ENCODE measurements around the gene KIAA1755.
"Not testable (repeated sequence)": the region's sequence is repeated elsewhere in the genome, so short reads cannot be mapped to it uniquely, and the experiment has no call there.

KIAA1755 gene

GRCh38 chr20:38262931-38263330 is 2.4 kb upstream of the KIAA1755 start:
- no peak for TF ChIP-seq MYC (IDR thresholded peaks at IDR 0.05; ENCODE audit: low read depth, low read length)
- DNase-seq (ENCODE audit: low read depth) = no peak
- H3K4me3 ChIP-seq (ENCODE audit: low read depth, low read length) = no peak overlapping the region

DNA sequence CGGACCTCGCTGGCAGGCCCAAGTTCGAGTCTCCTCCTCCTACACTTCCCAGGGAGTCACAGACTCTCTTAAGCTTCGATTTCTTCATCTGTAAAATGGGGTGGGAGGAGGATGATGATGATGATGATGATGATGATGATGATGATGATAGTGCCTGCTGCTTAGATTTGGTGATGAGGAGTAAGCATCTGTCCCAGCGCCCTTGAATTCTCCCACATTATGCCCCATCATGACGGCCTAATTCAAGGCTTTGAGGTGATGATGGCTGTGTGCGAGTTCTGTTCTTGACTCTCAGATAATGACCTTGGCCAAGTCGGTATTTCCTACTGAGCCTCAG is 487 bp upstream of the KIAA1755 start:
- DNase-seq (ENCODE audit: low read depth) = no peak
- H3K4me3 ChIP-seq (ENCODE audit: low read depth, low read length) = no peak overlapping the region
- TF ChIP-seq MYC (IDR thresholded peaks at IDR 0.05; ENCODE audit: low read depth, low read length) (no peak), POLR2A (IDR thresholded peaks at IDR 0.05; ENCODE audit: extremely low read depth, insufficient read length) (no peak)
- TF ChIP-seq, protein P1, sequence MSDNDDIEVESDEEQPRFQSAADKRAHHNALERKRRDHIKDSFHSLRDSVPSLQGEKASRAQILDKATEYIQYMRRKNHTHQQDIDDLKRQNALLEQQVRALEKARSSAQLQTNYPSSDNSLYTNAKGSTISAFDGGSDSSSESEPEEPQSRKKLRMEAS (IDR thresholded peaks at IDR 0.05; ENCODE audit: low read depth, low read length) = no peak

DNA sequence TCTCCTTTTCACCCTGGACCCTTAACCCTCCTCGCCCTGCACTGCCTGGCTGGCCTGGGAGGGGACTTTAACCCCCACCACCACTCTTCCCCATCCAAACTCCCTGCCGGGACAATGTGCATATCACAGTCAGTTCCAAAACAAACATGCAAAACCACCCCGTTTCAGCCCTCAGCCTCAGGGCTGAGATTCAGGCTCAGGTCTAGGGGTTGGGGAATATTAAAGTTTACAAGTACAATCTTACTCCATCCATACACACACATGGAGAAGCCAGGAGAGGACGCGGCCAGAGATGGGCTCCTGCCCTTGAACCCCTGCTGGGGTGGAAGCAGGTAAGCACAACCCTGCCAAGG is 534 bp downstream of the KIAA1755 start:
- no peak overlapping the region for H3K4me3 ChIP-seq (ENCODE audit: low read depth, low read length)
- TF ChIP-seq, protein P1 (IDR thresholded peaks at IDR 0.05; ENCODE audit: low read depth, low read length) = no peak
- TF ChIP-seq POLR2A (IDR thresholded peaks at IDR 0.05; ENCODE audit: extremely low read depth, insufficient read length) (no peak), MYC (IDR thresholded peaks at IDR 0.05; ENCODE audit: low read depth, low read length) (no peak), CTCF (IDR thresholded peaks at IDR 0.05; ENCODE audit: low read depth, low read length) (no peak)
- no peak for DNase-seq (ENCODE audit: low read depth)

DNA sequence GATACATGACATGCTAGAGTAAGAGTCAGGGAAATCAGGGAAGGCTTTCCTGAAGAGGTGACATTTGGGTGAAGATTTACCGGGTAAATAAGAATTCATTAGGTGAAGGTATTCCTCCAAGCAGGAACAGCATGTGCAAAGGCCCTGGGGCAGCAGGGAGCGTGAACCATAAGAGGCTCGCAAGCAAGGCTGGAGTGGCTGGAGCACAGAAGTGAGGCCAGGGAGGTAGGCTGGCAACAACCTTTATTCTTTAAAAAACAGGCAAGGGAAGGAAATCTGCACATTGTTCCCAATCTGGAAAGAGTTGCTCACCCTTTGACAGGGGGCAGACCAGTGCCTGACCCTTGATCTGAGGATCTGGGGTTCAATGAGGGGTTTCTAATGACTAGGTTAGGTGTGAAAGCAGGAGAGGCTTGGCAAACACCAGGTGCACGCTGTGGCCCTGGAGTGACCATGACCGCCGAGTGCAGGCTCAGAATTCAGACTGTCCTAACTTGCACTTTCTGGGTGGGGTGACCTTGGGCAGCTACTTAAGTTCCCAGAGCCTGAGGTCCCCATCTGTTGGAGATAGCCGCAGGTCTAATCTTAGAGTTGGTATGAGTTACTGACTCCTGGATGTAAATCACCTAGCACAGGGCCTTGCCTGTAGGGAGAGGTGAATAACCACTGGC is 1.9 kb downstream of the KIAA1755 start:
- TF ChIP-seq MYC (IDR thresholded peaks at IDR 0.05; ENCODE audit: low read depth, low read length) = no peak
- TF ChIP-seq CTCF (IDR thresholded peaks at IDR 0.05; ENCODE audit: low read depth, low read length) = no peak
- TF ChIP-seq, protein P1 (IDR thresholded peaks at IDR 0.05; ENCODE audit: low read depth, low read length) = no peak
- TF ChIP-seq POLR2A (IDR thresholded peaks at IDR 0.05; ENCODE audit: extremely low read depth, insufficient read length) = no peak

DNA sequence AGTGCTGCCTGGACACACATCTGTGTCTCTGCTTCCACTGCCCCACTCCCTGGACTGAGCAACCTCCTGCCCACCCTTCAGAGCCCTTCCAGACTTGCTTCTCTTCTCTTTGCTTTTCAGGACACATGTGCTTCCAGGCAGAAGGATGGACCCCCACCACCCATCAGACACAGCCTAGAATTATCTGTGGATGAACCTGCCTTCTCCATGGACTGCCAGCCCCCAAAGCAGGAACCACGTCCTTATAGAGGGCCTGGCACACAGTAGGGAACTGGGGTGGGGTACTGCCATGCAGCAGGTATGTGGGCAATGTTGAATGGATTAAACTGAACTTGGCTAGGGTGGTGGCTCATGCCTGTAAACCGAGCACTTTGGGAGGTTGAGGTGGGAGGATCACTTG is 3.6 kb downstream of the KIAA1755 start:
- no peak for DNase-seq (ENCODE audit: low read depth)
- TF ChIP-seq CTCF (IDR thresholded peaks at IDR 0.05; ENCODE audit: low read depth, low read length) (no peak), MYC (IDR thresholded peaks at IDR 0.05; ENCODE audit: low read depth, low read length) (no peak), POLR2A (IDR thresholded peaks at IDR 0.05; ENCODE audit: extremely low read depth, insufficient read length) (no peak)
- TF ChIP-seq, protein P1 (IDR thresholded peaks at IDR 0.05; ENCODE audit: low read depth, low read length) = no peak
- no peak overlapping the region for H3K4me3 ChIP-seq (ENCODE audit: low read depth, low read length)

More for the DNA sequence above, 1.9 kb downstream of the KIAA1755 start:
- no peak for DNase-seq (ENCODE audit: low read depth)
- no peak overlapping the region for H3K4me3 ChIP-seq (ENCODE audit: low read depth, low read length)

DNA sequence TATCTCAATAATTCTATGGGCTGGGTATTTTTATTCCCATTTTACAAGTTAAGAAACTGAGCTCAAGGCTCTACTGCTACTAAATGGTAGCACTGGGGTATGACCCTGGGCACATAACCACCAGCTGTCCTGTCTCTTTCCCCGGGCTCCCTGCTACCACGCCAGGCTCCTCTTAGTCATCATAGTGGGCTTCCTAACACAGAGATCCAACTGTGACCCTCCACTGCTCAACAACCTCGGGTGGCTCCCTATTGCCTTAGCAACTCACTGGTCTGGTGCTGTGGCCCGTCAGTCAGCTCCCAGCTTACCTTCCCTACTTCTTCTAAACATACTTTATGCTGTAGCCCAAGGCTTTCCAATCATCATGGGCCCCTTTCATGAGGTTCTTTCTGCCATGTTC is 4.5 kb downstream of the KIAA1755 start:
- no peak for TF ChIP-seq CTCF (IDR thresholded peaks at IDR 0.05; ENCODE audit: low read depth, low read length)
- TF ChIP-seq, protein P1 (IDR thresholded peaks at IDR 0.05; ENCODE audit: low read depth, low read length) = no peak
- TF ChIP-seq MYC (IDR thresholded peaks at IDR 0.05; ENCODE audit: low read depth, low read length) = no peak
- TF ChIP-seq POLR2A (IDR thresholded peaks at IDR 0.05; ENCODE audit: extremely low read depth, insufficient read length) = no peak
- DNase-seq (ENCODE audit: low read depth) = no peak
- no peak overlapping the region for H3K4me3 ChIP-seq (ENCODE audit: low read depth, low read length)

- no peak for DNase-seq (ENCODE audit: low read depth)
- no peak overlapping the region for H3K4me3 ChIP-seq (ENCODE audit: low read depth, low read length)
- TF ChIP-seq MYC (IDR thresholded peaks at IDR 0.05; ENCODE audit: low read depth, low read length) (no peak), CTCF (IDR thresholded peaks at IDR 0.05; ENCODE audit: low read depth, low read length) (no peak), POLR2A (IDR thresholded peaks at IDR 0.05; ENCODE audit: extremely low read depth, insufficient read length) (no peak)
- TF ChIP-seq, protein P1 (IDR thresholded peaks at IDR 0.05; ENCODE audit: low read depth, low read length) = no peak
Measured at GRCh38 chr20:38255393-38255792, 5.1 kb downstream of the KIAA1755 start.

GRCh38 chr20:38254621-38255020 is 5.9 kb downstream of the KIAA1755 start:
- H3K4me3 ChIP-seq (ENCODE audit: low read depth, low read length); DNase-seq (ENCODE audit: low read depth): not testable (repeated sequence)
